SK-N-SH treated with all-trans-retinoic acid at 6 μM for 48 hours (cell line): Measurements from ENCODE around the gene CCDC30.

Experiments used
- ATAC-seq: fragments of 200-7000 bp; cut with Tn5 transposase; 3 replicates; pipeline ENCODE4 v1.9.1; 2020; ENCODE audit warnings: mild to moderate bottlenecking, moderate library complexity
- ARNTL ChIP-seq: fragments of 450-650 bp; formaldehyde crosslinking; IDR thresholded peaks from 2 replicates; pipeline ENCODE4 v1.5.0; 2020; ENCODE audit warnings: low read depth, mild to moderate bottlenecking, moderate library complexity, borderline replicate concordance
- BACH2 ChIP-seq: fragments of 250-450 bp; sonication (Bioruptor Pico); IDR thresholded peaks from 2 replicates; pipeline ENCODE4 v1.9.0; 2021; ENCODE audit warnings: mild to moderate bottlenecking, borderline replicate concordance
- CSDC2 ChIP-seq: fragments of 250-450 bp; sonication (Bioruptor Pico); IDR thresholded peaks from 2 replicates; pipeline ENCODE4 v1.5.0; 2020; ENCODE audit warnings: mild to moderate bottlenecking, moderate library complexity
- GLIS3 ChIP-seq: fragments of 250-450 bp; sonication (Bioruptor Pico); IDR thresholded peaks from 2 replicates; pipeline ENCODE4 v1.5.0; 2020; ENCODE audit warnings: mild to moderate bottlenecking, moderate library complexity
- ISL1 ChIP-seq: fragments of 250-450 bp; sonication (Bioruptor Pico); IDR thresholded peaks from 2 replicates; pipeline ENCODE4 v2.1.2; 2022; ENCODE audit warnings: mild to moderate bottlenecking, moderate library complexity
- OSR1 ChIP-seq: fragments of 250-450 bp; sonication (Bioruptor Pico); IDR thresholded peaks from 2 replicates; pipeline ENCODE4 v1.8.0; 2022; ENCODE audit warnings: moderate library complexity, mild to moderate bottlenecking, inconsistent platforms
- RARB ChIP-seq: fragments of 250-450 bp; sonication (Bioruptor Pico); IDR thresholded peaks from 2 replicates; pipeline ENCODE4 v1.8.0; 2021; ENCODE audit warnings: mild to moderate bottlenecking, moderate library complexity
- SNAI2 ChIP-seq: fragments of 250-450 bp; sonication (Bioruptor Pico); IDR thresholded peaks from 2 replicates; pipeline ENCODE4 v1.5.0; 2020; ENCODE audit warnings: mild to moderate bottlenecking, moderate library complexity
- TOX ChIP-seq: fragments of 250-450 bp; sonication (Bioruptor Pico); IDR thresholded peaks from 2 replicates; pipeline ENCODE4 v1.8.0; 2021; ENCODE audit warnings: mild to moderate bottlenecking, moderate library complexity, borderline replicate concordance
- ZC3H10 ChIP-seq: fragments of 250-450 bp; sonication (Bioruptor Pico); IDR thresholded peaks from 2 replicates; pipeline ENCODE4 v1.5.1; 2021; ENCODE audit warnings: mild to moderate bottlenecking, moderate library complexity
- ZFP3 ChIP-seq: fragments of 250-450 bp; sonication (Bioruptor Pico); IDR thresholded peaks from 2 replicates; pipeline ENCODE4 v1.5.0; 2020; ENCODE audit warnings: mild to moderate bottlenecking, moderate library complexity
- ZFP30 ChIP-seq: fragments of 450-650 bp; formaldehyde crosslinking; IDR thresholded peaks from 2 replicates; pipeline ENCODE4 v1.5.0; 2022; ENCODE audit warnings: mild to moderate bottlenecking, moderate library complexity
- ZNF565 ChIP-seq: fragments of 450-650 bp; formaldehyde crosslinking; conservative IDR thresholded peaks from 2 replicates; pipeline ENCODE4 v1.5.0; 2020; ENCODE audit warnings: low read depth, mild to moderate bottlenecking, moderate library complexity
- ZNF70 ChIP-seq: fragments of 450-650 bp; formaldehyde crosslinking; IDR thresholded peaks from 2 replicates; pipeline ENCODE4 v1.5.0; 2020; ENCODE audit warnings: mild to moderate bottlenecking, moderate library complexity
- ZNF8 ChIP-seq: fragments of 450-650 bp; formaldehyde crosslinking; IDR thresholded peaks from 2 replicates; pipeline ENCODE4 v1.5.0; 2020; ENCODE audit warnings: mild to moderate bottlenecking, moderate library complexity
- TF ChIP-seq, protein P1 (sequence below): fragments of 250-450 bp; sonication (Bioruptor Pico); IDR thresholded peaks from 2 replicates; pipeline ENCODE4 v1.8.0; 2021; ENCODE audit warnings: low read depth, mild to moderate bottlenecking, moderate library complexity, borderline replicate concordance
- TF ChIP-seq, protein P2 (sequence below): fragments of 250-450 bp; sonication (Bioruptor Pico); IDR thresholded peaks from 2 replicates; pipeline ENCODE4 v1.5.1; 2020; ENCODE audit warnings: low read depth, mild to moderate bottlenecking, moderate library complexity
- TF ChIP-seq, protein P3 (sequence below): fragments of 250-450 bp; sonication (Bioruptor Pico); IDR thresholded peaks from 2 replicates; pipeline ENCODE4 v1.5.1; 2021; ENCODE audit warnings: mild to moderate bottlenecking, moderate library complexity

CCDC30 gene

DNA sequence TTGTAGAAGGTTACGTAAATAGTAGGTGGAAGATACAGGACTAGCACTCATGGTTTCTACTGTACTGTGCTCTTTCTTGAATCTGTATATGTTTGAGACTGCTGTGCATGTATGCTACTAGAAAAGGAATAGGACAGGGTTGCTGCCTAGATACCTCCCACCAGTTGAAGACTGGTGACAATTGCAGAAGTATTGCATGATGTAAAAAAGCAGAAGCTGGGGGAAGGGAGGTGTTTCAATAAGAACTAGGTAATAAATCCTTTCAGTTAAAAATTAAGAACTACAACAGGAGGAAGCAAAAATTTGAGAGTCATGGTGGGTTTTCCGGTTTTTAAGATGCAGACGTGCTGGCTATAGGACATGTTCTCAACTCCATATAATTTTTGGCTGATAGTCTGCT is 88.1 kb downstream of the CCDC30 start (continued):
- TF ChIP-seq, protein P1, sequence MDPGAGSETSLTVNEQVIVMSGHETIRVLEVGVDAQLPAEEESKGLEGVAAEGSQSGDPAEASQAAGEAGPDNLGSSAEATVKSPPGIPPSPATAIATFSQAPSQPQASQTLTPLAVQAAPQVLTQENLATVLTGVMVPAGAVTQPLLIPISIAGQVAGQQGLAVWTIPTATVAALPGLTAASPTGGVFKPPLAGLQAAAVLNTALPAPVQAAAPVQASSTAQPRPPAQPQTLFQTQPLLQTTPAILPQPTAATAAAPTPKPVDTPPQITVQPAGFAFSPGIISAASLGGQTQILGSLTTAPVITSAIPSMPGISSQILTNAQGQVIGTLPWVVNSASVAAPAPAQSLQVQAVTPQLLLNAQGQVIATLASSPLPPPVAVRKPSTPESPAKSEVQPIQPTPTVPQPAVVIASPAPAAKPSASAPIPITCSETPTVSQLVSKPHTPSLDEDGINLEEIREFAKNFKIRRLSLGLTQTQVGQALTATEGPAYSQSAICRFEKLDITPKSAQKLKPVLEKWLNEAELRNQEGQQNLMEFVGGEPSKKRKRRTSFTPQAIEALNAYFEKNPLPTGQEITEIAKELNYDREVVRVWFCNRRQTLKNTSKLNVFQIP (CRISPR knock-in tag): no peak
- no peak for TF ChIP-seq TOX

DNA sequence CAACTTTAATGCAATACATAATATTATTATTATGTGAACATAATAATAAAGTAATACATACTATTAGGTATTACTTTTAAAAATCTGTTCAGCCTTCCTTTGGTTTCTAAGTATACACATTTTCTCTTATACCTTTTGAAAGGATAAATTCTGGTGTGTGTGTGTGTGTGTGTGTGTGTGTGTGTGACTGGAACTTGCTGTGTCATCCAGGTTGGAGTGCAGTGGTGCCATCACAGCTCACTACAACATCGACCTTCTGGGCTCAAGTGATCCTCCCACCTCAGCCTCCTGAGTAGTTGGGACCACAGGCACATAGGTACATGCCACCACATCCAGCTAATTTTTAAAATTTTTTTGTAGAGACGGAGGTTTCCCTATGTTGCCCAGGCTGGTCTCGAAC is 88.5 kb downstream of the CCDC30 start:
- no peak for ATAC-seq
- no peak for TF ChIP-seq CSDC2 (CRISPR knock-in tag)
- TF ChIP-seq ARNTL (CRISPR knock-in tag): no peak
- TF ChIP-seq ZNF565 (CRISPR knock-in tag): no peak
- TF ChIP-seq, protein P1 (CRISPR knock-in tag): no peak
- no peak for TF ChIP-seq SNAI2 (CRISPR knock-in tag)
- TF ChIP-seq GLIS3: no peak
- no peak for TF ChIP-seq RARB (CRISPR knock-in tag)
- no peak for TF ChIP-seq ZNF8 (CRISPR knock-in tag)
- TF ChIP-seq BACH2 (CRISPR knock-in tag): no peak
- TF ChIP-seq, protein P2, sequence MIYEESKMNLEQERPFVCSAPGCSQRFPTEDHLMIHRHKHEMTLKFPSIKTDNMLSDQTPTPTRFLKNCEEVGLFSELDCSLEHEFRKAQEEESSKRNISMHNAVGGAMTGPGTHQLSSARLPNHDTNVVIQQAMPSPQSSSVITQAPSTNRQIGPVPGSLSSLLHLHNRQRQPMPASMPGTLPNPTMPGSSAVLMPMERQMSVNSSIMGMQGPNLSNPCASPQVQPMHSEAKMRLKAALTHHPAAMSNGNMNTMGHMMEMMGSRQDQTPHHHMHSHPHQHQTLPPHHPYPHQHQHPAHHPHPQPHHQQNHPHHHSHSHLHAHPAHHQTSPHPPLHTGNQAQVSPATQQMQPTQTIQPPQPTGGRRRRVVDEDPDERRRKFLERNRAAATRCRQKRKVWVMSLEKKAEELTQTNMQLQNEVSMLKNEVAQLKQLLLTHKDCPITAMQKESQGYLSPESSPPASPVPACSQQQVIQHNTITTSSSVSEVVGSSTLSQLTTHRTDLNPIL (CRISPR knock-in tag): no peak
- TF ChIP-seq, protein P3, sequence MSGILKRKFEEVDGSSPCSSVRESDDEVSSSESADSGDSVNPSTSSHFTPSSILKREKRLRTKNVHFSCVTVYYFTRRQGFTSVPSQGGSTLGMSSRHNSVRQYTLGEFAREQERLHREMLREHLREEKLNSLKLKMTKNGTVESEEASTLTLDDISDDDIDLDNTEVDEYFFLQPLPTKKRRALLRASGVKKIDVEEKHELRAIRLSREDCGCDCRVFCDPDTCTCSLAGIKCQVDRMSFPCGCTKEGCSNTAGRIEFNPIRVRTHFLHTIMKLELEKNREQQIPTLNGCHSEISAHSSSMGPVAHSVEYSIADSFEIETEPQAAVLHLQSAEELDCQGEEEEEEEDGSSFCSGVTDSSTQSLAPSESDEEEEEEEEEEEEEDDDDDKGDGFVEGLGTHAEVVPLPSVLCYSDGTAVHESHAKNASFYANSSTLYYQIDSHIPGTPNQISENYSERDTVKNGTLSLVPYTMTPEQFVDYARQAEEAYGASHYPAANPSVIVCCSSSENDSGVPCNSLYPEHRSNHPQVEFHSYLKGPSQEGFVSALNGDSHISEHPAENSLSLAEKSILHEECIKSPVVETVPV (CRISPR knock-in tag): no peak
- no peak for TF ChIP-seq ZNF70 (CRISPR knock-in tag)
- no peak for TF ChIP-seq ZC3H10 (CRISPR knock-in tag)

DNA sequence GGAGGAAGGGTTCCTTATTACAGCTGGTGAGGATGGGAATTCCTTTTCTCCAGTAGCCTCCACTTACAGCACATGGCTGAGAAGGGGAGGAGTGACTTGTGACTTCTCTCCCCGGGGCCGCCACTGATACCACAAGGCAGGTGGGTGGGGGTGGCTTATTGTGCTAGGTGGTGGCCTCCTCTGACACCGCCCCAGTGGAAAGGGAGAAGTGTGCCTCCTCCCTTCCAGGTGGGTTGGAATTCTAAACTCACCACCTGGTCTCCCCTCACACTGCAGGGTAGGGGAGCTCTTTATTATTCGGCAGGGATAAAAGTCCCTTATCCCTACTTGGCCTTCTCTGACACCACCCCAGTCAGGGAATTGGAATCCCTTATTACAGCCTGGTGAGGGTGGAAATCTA is 89.5 kb downstream of the CCDC30 start:
- no peak for ATAC-seq
- no peak for TF ChIP-seq RARB (CRISPR knock-in tag)
- TF ChIP-seq TOX: no peak
- TF ChIP-seq, protein P1 (CRISPR knock-in tag): no peak
- TF ChIP-seq ARNTL (CRISPR knock-in tag): no peak

DNA sequence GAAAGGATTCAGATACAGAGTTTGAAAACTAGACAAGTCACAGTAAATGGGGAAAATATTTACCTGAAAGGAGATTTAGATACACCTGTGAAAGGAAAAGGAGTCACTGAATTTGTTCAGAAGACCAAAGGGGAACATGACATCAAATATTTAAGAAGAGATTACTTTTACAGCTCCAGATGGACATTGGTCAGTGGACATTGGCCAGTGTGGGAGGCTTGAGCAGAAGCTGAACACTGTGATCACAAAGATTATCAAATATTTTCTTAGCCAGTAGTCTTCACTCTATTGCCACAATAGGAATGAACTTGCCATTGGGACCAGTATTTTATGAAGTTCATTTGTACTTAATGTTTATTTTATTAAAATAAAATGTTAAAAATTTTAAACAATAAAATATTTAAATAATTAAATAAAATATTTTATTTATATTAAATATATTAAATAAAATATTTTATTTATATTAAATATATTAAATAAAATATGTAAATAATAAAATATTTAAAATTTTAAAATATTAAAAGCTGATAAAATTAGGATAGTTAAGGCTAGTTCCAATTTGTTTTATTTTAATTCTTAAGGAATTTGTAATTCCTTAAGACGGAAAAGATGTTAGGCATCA is 94.3 kb downstream of the CCDC30 start:
- ATAC-seq: no peak
- TF ChIP-seq ZFP3 (CRISPR knock-in tag): no peak
- no peak for TF ChIP-seq SNAI2 (CRISPR knock-in tag)
- TF ChIP-seq TOX: no peak
- no peak for TF ChIP-seq BACH2 (CRISPR knock-in tag)
- no peak for TF ChIP-seq ISL1 (CRISPR knock-in tag)
- TF ChIP-seq ZNF8 (CRISPR knock-in tag): no peak
- TF ChIP-seq ZNF565 (CRISPR knock-in tag): no peak
- TF ChIP-seq ZC3H10 (CRISPR knock-in tag): no peak
- TF ChIP-seq CSDC2 (CRISPR knock-in tag): no peak
- TF ChIP-seq, protein P3 (CRISPR knock-in tag): no peak
- no peak for TF ChIP-seq OSR1 (CRISPR knock-in tag)
- no peak for TF ChIP-seq GLIS3
- TF ChIP-seq ZFP30 (CRISPR knock-in tag): no peak
- TF ChIP-seq, all 23 proteins: peak for 0
